DMS53 treated with DMSO at 0.1 percent for 48 hours (cell line): ENCODE measurements around the gene PRR33.

ENCODE experiments used
- DNase-seq: peaks from one replicate; lab custom pipeline; 2025; ENCODE audit not compliant: unreplicated experiment; lab: John Stamatoyannopoulos, UW

The PRR33 gene

DNA sequence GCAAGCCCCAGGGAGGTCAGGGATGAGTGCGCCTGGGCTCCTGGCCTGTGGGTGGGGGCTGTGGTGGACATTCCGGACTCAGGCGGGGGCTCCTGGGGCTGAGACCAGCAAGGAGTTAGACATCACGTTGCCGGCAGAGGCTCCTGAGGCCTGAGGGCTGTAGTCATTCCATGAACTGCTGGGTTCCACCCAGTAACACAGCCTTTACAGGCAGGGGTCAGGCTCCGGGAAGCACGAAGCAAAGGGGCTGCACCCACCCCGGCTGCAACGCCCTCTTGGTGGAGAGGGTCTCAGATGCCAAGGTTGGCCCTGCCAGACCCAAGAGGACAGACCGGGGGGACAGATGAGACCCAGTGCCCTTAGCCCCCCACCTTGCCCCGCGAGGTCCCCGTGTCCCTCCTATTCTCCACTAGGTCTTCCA is 36.8 kb upstream of the PRR33 start:
- DNase-seq = no peak

DNA sequence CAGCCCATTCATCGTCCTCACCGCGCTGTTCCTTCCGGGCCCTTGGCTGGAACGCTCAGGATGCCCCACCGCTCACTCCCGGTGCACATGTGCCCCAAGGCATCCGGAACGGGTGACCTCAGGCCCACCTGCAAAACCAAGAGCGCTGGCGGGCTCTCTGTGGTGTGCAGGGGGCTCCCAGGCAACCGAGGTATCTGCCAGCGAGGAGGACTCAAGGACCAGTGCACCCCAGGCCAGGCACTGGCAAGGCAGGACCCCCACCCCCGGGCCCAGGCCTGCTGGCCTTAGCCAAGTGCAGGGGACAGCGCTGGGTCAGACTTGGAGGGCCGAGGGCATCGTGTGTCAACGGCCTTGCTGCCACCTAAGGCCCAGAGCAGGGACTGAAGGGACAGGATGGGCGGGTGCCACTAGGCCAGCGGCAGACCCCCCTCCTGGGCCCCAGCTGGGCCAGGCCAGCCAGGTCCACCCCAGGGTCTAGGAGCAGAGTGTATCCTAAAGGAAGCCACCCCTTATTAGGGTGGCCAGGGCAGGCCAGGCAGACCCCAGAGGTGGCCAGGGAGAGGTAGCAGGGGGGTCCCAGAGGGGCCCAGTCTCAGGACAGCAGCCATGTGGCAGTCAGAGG is 36.3 kb upstream of the PRR33 start:
- DNase-seq = no peak

DNA sequence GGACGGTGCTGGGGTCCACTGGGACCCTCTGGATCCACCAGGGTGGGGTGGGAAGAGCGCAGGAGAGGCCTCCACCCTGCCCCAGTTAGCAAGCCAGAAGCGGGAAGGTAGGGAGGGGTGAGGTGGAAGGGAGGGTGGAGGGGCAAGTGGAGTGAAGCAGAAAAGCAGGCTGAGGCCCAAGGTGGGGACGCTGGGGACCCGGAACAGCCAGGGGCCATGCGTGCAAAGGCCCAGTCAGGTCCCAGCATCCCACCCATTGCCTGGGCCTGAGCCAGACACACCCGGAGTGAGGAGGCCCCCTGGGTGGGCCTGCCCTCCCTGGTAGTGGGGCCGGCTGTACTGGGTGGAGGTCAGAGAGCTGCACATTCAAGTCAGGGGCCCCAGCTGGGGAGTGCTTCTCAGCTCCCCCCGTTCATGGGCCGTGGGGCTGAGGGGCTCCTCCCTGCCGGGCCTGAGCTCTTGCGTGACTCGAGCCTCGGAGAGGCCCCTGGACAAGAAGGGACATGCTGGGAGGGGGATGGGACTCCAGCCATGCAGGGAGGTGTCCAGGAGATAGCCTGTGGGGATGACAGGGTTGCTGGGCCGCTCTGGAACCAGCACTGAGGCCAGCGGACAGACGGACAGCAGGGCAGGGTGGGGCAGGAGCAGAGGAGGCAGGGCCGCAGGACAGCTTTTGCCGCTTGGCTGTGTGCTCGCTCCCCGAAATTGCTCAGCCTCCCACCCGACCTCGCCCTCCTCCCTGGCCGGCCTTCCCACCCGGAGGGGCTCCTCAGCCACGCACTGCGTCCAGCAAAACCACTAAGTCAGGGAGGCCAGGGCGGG is 35.5 kb upstream of the PRR33 start:
- no peak for DNase-seq

DNA sequence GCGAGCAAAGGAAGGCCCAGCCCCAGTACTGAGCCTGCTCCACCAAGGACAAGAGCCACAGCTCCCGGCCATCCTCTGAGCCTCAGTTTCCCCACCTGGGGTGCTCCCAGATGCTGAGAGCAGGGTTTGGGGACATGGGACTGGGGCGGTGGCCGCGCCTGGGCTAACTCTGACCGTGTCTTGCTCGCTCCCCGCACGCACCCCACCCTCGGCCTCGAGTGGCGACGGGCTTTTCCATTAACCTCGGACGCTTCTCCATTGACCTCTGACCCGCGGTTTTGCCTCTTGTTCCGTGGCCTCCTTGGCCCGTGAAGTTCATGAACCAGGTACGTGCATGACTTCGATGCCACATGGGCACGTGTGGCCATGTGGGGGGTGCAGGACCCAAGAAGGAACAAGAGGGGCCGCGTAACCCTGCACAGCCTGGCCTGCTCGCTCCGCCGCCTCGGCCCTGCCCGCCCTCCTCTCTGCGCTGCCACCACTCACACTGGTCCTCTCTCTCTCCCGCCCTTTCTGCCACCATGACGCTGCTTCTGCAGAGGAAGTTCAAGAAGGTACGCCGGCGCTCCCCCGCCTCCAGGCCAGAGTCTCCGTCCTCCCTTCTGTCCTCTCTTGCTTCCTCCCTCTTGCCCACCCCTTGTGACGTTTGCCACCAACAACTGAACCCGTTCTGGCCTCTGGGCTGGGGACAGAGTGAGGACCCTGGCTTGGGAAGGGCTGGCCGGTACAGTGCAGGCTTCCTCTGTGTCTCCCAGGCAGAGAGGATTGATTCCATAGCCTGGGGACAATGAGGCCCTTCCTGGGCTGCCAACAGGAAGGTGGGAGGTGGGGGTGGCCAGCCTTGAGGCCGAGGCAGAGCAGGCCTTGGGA is 34.7 kb upstream of the PRR33 start:
- DNase-seq = no peak

DNA sequence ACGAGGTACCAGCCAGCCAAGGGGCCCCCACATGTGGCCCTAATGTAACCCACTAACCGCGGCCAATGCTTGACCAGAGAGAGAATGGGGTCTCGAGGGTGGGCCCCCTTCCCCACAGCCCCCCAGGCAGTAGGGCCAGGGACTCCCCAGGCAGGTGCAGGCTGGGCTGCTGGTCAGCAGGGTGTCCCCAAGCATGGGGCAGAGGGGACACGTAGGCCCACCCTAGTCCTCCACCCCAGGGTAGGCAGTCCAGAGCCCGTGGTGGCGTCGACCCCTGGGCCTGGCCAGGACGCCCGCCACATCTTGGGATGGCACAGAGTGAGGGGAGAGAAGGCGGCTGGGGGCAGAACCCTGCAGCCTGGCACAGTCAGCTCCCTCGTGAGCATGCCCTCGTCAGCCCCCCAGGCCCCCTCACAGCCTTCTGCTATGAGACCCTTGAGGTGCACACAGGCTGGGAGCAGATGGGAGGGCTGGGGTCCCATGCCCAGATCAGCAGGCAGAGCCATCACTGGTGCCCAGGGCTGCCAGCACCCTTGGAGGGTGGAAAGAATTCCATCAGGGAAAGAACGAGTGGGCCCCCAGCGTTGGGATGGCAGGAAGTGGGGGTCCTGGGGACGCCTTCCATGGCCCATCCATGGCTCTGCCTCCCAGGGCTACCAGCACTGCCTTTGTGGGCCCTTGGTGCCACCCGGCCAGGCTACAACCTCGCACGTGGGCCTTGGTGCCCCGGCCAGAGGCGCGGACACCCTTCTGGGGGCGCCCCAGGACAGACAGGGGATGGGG is 33.9 kb upstream of the PRR33 start:
- no peak for DNase-seq

DNA sequence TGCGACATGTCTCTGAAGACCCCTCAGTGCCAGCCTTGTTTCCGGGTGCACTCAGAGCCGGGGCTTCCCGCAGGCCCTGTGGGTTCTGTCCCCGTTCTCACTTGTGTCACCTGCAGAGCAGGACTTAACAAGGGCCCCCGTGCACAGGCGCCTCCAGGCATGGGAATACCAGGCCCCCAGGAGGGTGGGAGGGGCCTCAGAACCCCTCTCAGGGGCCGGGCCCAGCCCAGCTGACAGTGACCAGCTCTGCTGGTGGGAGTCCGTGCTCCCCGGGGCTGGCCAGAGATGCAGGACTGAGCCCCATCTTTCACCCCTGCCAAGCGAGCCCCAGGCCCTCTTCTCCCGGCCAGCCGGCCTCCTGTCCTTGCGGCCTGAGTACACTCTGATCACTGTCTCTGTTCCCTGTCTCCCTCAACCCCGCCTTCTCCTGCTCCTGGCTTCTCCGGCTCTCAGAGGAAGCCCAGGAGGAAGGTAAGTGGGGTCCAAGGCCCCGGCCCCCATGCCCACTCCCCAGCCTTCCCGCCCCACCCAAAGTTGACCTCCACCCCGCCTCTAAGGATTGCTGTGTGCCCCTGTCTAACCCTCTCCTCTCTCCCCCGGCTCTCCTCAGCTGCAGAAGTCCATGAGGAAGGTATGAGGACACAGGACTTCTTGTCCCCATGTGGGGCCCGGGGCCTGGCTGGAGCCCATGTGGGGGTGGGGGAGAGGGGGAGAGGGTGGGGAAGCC is 33.1 kb upstream of the PRR33 start:
- DNase-seq = no peak

DNA sequence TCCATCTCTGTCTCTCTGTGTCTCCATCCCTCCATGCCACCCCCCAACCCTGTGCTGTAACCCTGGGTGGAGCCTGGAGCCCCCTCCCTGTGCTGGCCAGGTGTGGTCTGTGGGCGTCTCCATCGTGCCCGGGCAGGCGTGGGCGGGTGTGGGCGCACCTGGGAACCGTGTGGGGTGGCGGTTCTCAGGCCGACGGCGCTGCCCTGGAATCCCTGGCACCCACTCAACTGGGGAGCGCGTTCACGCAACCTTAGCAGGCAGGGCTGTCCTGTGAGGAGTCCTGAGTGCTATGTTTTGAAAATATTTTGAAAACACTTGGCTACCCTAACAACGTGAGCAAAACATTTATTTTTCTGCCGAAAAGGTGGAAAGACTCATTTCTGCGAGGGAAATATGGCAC is 32.5 kb upstream of the PRR33 start:
- DNase-seq = no peak

DNA sequence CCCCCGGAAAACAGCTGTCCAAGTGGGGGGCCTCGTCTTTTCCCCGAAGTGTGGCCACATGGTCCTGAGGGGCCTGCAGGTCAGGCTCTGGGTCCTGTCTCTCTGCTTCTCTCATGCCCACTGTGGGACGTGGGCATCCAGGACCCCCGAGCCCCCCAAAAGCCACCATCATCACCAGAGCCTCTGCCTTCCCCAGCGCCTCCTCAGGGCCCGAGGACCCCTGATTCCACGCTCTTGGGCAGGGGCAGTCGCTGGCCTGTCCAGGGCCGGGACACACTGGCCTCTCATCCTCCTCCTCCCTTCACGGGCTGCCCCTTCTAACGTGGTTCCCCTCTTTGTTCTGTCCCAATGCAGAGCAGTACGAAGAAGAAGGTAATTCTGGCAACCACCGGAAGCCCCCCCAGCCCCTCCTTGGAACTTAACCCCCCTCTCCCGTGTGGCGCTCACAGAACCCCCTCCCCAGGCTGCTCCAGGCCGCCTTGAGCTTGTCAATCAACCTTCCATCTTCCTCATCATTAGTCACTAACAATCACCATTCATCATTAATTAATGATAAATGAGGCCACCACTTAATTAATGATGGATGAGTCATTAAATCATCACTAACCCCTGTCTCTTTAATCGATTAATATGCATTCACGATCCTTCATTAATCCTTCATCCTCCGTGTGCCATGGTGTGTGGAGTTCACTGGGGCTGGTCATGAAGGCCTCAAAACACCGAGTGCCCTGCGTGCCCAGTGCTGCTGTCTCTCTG is 31.7 kb upstream of the PRR33 start:
- DNase-seq = no peak

DNA sequence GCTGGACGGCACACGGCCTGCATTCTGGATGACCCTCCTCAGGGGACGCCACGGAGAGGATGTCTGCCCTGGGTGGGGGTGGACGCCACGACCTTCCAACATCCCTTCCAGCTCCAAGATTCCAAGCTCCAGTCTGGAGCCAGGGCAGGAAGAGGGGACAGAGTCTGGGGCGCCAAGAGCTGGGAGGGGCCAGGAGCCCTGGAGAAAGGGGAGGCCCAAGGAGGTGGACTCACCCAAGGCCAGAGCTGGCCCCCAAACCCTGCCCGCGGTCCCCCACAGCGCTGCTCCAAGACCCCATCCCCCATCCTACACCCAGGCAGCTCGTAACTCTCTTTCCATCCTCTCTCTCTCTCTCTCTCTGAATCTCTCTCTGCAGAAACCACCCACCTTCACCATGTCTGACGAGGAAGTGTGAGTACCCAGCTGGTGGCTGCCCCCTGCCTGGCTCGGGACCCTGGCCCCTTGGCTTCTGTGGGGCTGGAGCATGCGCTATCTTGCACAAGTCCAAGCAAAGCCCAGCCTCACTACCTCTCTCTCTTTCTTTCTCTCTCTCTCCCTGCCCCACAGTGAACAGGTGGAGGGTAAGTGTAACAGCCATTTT is 30.9 kb upstream of the PRR33 start:
- DNase-seq = no peak

DNA sequence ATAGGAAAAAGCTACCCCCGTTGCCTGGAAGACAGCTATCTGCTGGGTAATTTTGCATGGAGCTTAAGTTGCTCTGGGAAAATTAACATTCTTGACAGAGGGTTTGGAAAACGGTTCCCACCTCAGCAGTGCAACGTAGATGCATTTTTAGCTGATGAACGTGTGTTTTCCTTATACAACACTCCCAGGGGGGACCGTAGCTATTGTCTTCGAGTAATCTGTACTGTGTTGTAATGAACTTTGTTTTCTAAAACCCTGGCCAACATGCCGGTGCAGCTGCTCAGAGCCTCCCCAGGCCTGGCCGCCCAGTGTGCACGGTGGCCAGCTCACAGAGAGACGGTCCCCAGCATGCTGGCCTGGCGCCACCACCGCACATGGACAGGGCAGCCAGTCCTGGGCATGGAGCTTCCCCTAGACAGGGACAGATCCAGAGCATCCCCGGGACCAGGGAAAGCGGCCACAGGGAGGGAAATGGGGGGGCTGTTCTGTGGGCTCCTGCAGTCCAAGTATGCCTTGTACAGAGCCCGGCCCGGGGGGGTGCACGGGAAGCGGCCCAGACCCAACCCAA is 30.0 kb upstream of the PRR33 start:
- DNase-seq = no peak

DNA sequence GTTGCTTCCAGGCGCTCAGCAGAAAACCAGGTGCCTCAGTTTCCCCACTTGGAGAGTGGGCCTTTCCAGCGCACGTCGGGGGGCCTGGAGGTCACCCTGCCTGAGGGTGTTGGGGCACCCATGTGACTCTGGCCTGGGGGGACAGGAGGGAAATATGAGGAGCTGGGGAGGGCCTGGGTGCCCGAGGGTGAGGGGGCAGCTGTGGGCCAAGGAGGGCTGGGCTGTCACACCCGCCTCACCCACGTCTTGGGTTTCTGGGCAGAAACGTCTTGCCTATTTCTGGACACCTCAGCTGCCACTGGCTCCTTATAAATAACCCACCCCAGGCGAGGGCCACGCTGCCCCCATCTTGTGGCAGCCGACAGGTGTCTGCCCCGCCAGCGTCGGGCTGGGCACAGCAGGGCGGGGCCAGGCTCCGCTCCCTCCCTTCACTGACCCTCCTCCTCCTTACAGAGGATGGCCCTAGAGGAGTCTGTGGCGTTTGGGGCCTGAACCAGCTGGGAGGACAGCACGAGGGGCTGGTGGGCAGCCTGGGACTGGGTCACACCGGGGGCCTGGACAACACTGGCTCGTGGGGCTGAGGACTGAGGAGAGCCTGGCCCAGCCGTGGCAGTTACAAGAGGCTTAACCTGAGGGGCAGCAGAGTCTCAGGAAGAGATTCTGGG is 29.3 kb upstream of the PRR33 start:
- no peak for DNase-seq

DNA sequence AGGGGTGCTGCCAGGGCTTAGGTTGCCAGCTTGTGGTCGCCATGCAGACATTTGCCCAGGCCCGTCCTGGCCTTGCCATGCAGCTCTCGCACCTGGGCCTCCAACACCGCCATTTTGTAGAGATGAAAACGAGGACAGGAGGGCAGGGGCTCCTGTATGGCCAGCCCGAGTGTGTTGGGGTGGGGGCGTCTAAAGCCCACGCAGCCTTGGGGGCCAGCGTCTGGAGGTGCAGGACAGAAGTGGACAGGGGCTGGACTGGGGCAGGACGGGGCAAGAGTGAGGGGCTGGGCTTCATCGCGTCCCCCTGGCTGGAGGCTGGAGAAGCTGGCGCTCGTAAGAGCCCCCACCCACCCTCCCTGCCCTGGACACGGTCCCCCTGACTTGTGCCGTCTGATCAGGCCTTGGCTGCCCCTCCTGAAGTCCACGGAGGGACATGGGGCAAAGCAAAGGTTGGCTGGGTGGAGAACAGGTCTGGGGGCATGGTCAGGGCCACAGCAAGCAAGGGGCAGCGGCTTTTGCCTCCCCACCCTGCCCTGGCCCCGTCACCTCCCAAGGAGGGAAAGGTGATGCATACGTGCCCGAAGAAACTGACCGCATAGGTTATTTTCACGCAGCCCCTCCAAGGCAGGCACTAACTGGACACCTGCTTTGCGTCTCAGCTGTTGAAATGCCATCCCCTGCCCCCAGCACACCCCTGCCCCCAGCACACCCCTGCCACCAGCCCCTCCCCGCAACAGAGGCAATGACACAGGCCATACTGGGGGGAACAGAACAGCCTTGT is 28.6 kb upstream of the PRR33 start:
- no peak for DNase-seq

DNA sequence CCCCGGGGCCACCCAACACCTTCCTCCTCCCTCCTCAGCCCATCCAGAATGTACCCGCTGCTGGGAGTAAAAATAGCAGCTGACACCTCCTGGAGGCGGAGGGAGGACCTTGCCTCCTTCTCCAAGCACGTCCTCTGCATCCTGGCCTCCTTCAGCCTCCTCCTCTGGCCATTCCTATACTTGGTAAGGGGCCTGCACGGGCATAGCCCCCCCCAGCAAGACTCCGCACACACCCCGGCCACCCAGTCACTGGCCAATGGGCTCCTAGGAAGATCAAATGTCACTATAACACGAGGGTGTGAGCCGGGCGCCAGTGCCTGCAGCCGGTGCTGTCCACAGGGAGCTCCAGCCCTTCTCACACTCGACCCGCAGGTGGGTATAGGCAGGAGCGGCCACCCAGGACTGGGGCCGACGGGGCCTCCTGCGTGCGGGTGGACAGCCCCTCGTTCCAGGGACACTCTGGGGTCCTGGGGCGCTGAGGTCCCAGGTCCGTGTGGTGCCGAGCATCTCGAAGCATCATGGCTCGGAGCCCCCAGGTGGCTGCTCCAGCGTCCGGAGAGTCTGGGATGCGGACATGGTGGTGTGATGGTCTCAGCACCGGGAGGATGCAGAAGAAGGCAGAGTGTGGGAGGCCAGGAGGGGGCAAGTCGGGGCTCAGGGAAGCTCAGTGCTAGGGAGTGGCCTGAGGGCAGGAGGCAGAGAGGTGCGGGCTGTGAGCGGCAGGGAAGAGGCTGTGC is 27.9 kb upstream of the PRR33 start, which contains the start of gene TNNT3:
TNNT3 (plus strand) TSS at position 313 of the 737 bp plus-strand sequence. CDS start 3,172 bp downstream, outside the sequence.
- no peak for DNase-seq

DNA sequence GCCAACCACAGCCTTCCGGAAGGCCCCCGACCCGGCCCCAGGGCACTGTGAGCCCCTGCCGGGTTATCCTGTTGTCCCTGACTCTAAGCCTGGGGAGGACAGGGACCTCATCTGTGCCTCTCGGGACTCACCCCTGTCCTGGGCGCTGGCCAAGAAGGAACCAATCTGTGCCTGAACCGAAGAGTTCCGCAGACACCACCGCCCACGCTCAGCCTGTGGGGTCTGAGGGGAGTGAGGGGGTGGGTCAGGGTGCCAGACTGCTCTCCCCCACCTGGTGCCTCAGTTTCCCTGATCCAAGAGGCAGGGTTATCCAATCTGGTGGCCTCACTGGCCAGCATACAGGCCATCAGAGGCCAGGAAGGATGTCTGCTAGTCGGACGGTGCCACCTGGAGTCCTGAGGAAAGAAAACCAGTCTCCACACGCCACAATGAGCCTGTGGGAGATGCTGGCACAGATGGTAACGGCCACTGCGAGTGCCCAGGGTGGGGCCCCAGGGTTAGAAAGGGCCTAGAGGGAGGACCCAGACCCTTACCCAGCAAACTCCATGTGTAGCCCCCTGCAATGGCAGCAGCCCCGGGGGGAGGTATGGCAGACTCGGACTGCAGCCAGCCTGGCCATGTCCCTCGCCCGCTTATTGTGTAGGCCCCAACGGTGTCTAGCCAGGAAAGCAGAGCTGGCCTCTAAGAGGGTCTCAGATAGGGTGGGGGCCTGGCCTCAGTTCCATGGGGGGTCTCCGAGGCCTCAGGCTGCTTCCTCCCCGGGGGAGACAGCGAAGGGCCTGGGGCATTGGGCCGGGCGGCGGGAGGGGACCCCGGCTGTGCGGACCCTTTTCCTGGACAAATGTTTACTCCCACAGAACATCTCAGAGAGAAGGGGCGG is 27.0 kb upstream of the PRR33 start:
- DNase-seq = no peak

DNA sequence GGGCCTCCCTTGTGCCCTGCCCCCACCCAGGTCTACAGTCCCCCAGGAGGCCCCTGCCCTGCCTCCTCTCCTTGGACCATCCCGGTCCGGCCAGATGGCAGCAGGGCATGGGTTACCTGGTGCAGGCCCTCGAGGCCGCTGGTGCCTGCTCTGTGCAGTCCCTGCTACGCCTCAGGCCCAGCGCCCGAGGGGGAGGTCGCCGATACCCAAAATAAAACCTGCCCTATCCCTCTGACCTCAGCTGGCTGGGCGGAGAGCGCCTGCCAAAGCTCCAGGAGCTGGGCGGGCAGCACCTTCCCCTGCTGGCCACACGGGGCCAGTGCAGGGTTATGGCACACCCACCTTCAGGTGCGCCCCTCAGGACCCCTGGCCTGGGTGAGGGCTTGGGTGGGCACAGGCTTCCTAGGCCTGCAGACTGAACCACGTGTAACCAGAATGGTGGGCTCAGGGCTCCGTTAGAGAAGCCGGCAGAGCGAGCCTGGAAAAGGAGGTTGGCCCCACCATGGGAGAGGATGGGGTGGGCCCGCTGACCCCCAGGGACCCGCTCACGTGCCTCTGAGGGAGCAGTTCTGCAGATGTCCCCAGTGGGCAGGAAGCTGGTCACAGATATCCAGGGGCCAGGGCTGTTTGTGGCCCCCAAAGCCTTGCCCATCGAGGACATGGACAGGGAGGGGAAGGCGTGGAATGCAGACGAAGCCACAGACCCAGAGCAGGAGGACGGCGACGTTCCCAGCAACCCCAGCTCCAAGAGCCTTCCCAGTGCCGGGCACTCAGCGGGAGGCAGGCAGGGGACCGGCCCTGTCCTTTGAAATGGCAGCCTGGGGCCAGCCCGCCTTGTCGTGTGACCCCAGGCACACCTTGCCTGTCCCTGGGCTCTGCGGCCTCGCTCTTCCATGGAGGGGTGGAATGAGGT is 26.1 kb upstream of the PRR33 start:
- no peak for DNase-seq
